Smooth muscle cell of the coronary artery (primary cell): ENCODE measurements around the gene GTF2H4. TPM values are rescaled to one million over a fixed set of nuclear protein-coding genes. Genes with fewer than 3 reads are reported as not detected.

ENCODE experiments used
- total RNA-seq: library from RNA; depleted of rRNA; stranded (reverse); fragments of >200 nt; gene quantifications from 2 replicates; pipeline ENCODE4 v1.2.3, GENCODE V29; 2014; ENCODE audit warnings: low replicate concordance

Gene GTF2H4
- total RNA-seq, result 8.4 and 11.7 TPM in 2 replicates

DNA sequence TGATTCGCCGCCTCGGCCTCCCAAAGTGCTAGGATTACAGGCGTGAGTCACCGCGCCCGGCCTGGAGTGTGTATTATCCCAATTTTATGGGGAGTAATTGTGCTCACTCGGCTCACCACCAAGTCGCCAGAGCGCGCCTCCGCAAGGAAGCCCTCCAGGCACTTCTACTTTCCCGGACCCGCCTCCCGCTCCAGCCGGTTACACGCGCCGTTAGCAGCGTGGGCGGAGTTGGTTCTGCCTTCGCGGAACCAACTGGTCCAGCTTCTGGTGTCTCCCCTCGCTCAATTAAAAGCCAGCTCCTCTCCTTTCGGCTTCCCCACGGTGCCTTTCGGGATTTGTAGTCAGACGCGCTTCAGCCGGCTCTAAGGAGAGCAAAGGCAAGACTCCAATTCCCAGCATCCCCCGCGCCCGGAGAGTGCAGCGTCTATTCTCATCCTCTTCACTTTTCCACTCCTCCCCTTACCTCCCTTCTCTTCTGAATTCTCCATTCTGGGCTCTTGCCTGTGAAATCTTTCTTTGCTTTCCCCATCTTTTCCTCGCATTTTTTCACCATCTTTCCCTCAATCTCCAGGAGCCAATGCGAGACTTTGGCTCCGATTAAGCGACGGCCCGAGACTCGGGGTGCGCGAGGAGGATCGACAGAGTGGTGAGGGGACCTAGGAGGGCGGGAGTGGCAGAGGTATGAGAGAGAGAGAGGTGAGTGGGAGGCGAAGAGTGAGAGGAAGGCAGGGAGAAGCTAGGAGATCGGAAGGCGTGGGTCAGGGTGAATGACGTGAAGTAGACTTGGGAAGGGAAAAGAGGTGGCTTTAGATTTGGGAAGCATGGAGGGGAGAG lies at the start of gene GTF2H4:
Gene GTF2H4, plus strand, starts transcription at position 450 of the 834 bp plus-strand sequence.

DNA sequence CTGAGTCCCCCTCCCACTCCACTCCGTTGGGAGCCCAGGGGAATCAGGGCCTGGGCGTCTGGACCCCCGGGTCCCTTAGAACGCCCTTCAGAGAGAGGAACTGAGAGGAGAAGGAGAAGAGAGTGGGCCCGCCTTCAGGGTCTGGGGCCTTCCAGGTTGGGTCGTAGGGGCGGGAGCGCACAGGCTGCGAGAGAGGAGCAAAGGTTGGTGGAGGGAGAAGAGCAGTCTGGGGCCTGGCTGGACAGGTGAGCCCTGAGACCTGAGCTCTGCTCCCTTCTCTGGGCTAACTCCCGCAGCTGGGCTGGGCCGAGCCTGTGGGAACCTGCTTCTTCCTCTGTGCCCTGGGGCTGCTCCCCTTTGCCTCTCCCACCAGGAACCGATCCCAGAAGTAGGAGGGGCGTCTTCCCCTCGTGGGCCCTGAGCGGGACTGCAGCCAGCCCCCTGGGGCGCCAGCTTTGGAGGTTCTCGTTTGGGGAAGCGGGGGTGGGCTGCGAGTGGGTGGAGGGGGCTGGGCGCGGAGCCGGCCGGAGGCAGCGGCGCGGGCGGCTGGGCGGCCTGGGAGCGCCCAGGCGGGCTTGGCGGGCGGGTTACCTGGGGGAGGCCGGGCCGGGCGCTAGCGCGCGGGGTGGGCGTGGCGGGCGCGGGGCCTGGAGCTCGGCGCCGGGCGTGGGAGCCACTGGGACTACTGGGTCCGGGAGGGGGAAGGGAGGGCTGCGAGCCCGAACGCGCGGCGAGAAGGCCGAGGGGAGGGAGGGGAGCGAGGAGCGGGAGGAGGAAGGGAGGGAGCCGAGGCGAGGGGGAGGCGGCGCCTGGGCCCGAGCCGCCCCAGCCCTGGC lies 24.1 kb upstream of the GTF2H4 start, which contains the start of gene DDR1:
Gene DDR1, plus strand, starts transcription at position 835 of the 836 bp plus-strand sequence. CDS start 4,211 bp downstream, outside the sequence.

DNA sequence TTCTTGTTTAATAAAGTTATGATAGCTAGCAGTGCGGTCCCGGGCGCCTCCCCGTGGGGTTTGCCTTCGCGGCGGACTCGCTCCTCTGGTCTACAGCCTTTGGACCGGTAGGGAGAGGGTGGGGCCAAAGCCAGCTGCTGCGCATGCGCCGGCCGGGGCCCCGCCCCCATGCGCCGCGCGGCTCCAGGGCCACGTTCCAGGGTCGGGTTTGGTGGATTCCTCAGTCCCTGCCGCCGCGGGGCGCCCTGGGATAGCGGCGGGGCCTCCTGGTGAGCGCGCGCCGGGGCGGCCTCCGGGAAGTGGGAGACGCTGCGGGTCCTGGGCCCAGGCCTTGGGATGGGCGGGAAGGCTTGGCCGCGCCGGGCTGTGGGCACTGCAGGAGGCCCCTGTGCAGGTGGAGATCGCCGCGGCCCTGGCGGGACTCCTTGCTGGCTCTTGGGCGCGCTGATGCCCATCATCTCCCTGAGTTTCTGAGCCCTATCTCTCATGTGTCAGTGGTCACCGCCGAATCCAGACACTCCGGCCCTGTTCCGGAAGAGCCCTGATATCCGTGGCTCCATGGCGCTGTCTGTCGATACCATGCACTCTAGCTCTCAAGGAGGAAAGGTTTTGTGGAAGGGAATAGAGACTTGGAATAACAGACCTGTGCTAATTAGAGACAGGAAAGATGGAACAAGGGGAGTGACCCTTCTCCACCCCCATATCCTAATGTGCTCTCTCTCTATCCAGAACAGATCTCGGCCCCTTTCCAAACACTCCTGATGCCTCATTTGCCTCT lies 6.3 kb downstream of the GTF2H4 start, which contains the start of gene VARS2:
Gene VARS2, plus strand, starts transcription at position 163 of the 778 bp plus-strand sequence. Its CDS starts 599 bp downstream, at position 762.

DNA sequence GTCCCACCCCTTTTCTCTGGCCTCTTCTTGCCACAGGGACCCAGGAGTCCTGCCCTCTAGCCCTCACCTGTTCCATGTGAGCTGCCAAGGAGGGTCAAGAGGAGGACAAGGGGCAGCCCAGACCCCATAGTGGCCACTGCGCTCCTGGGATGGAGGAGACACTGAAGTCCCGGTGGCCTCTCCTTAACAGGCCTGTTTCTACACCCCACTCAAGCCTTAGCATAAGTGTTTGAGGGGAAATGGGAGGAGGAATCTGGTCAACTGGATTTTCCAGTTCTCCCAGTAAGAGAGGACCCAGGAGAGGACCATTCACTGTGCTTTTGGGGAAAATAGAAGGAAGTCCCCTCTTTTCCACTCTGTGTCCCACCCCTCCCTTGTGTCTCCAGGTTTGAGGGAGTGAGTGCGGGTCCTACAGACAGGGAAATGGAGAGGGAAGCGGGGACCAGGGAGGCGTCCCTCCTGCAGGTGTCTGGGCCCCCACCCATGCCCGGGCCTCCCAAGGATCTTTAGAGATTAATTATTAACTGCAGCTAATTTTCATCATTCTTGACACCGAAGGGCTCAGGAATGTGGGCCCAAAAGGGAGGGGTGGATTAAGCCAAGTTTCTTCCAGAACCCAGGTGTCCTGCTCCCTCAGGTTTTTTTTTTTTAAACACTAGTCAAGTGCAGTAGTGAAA lies 24.1 kb downstream of the GTF2H4 start, which contains the start of gene SFTA2:
Gene SFTA2, minus strand, starts transcription at position 202 of the 677 bp plus-strand sequence. Its CDS starts 74 bp downstream, at position 128.

DNA sequence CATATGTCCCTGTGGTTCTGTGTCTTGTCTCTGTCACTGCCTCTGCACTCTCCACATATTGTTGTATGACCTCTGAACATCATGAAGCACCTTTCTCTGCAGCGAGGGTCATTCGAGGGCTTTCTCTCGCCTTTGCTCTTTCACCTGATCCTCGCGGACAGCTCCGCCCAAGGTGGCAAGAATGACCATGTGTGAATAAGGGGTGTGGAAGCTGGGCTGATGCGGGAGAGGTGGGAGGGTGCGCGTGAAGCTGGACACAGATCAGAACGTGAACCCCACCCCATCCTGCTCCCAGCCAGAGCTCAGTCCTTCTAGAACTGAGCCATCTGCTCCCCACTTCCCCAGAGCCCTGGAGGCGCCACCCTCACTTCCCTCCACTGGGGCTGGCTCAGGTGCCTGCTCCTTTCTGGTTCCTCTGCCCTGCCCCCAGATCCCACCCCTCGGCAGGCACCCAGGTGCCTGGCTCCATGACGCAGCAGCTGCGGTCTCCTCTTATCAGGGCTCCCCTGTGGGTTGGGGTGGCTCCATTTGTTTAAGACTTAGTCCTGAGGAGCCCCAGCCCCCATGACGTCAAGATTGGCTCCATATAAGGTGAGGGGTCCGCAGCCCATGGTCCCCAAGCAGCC lies 32.5 kb downstream of the GTF2H4 start, which contains the start of gene MUCL3:
Gene MUCL3, plus strand, starts transcription at position 613 of the 626 bp plus-strand sequence. CDS start 27 bp downstream, outside the sequence.

Other genes starting within 250 kb of the GTF2H4 start
- 34.6 and 46.2 TPM in 2 replicates for gene DHX16, start 235.2 kb upstream of the GTF2H4 start, total RNA-seq
- gene PPP1R18, start 221.6 kb upstream of the GTF2H4 start, total RNA-seq, result 28.8 and 52.0 TPM in 2 replicates
- gene NRM, start 217.2 kb upstream of the GTF2H4 start, total RNA-seq, result 1.2 and 1.5 TPM in 2 replicates
- gene MDC1, start 190.9 kb upstream of the GTF2H4 start, total RNA-seq, result 1.8 and 5.0 TPM in 2 replicates
- 361 and 456 TPM in 2 replicates for gene TUBB, start 187.9 kb upstream of the GTF2H4 start, total RNA-seq
- gene FLOT1, start 165.5 kb upstream of the GTF2H4 start, total RNA-seq, result 79.3 and 96.3 TPM in 2 replicates
- 9.6 and 164 TPM in 2 replicates for gene IER3, start 163.7 kb upstream of the GTF2H4 start, total RNA-seq
- 18.4 and 42.1 TPM in 2 replicates for gene DDR1, start 23.7 kb upstream of the GTF2H4 start, total RNA-seq
- 12.3 and 15.7 TPM in 2 replicates for gene VARS2, start 6.0 kb downstream of the GTF2H4 start, total RNA-seq
- not detected in 2 replicates for gene SFTA2, start 24.0 kb downstream of the GTF2H4 start, total RNA-seq
- not detected in 2 replicates for gene MUCL3, start 32.8 kb downstream of the GTF2H4 start, total RNA-seq
- not detected in 2 replicates for gene MUC21, start 75.5 kb downstream of the GTF2H4 start, total RNA-seq
- gene MUC22, start 102.3 kb downstream of the GTF2H4 start, total RNA-seq, result not detected in 2 replicates
- gene C6orf15, start 204.4 kb downstream of the GTF2H4 start, total RNA-seq, result 0.08 TPM in 1 of 2 replicates, not detected in the other
- 1.2 and 1.5 TPM in 2 replicates for gene PSORS1C1, start 206.6 kb downstream of the GTF2H4 start, total RNA-seq
- not detected in 2 replicates for gene CDSN, start 212.2 kb downstream of the GTF2H4 start, total RNA-seq
- gene PSORS1C2, start 230.9 kb downstream of the GTF2H4 start, total RNA-seq, result 0.08 TPM in 1 of 2 replicates, not detected in the other
- gene CCHCR1, start 249.6 kb downstream of the GTF2H4 start, total RNA-seq, result 13.1 and 14.2 TPM in 2 replicates